IMR-90 (cell line): Measurements from ENCODE around the gene BDNF. TPM values are rescaled to one million over a fixed set of nuclear protein-coding genes. Genes with fewer than 3 reads are reported as not detected.
A peak's percentile ranks its signal among the peaks of the same experiment; 100 is the strongest.

Experiments
- ATAC-seq: fragments of 200-7000 bp; cut with Tn5 transposase; 2 replicates; pipeline ENCODE4 v1.9.1; 2020; ENCODE audit warnings: low read depth, mild to moderate bottlenecking, moderate library complexity
- BruUV-seq: library from RNA; stranded (reverse); fragments of 400-500 nt; replicated peaks from 2 replicates; lab custom pipeline; 2021; lab: Mats Ljungman, UMichigan
- CTCF ChIA-PET: fragments of 300-600 bp; formaldehyde crosslinking; extraction: SDS; loops from one replicate; lab custom pipeline; 2021; ENCODE audit warnings: antibody characterized with exemption; lab: Yijun Ruan, JAX
- POLR2A ChIA-PET: fragments of 300-600 bp; sonication (Branson Sonifier 250); formaldehyde crosslinking; loops from one replicate; lab custom pipeline; 2022; ENCODE audit warnings: antibody characterized with exemption; ENCODE audit not compliant: unreplicated experiment; lab: Charles Lee
- DNase-seq: peaks from one replicate; pipeline ENCODE4 v3.0.0; 2013
- H2AFZ ChIP-seq: replicated peaks from 2 replicates; pipeline ENCODE3; 2013; ENCODE audit warnings: low read length, mild to moderate bottlenecking; ENCODE audit not compliant: poor library complexity
- H2AK5ac ChIP-seq: 2 replicates; pipeline ENCODE4 v1.6.1; 2013; ENCODE audit warnings: low read depth, low read length, inconsistent platforms
- H2AK9ac ChIP-seq: replicated peaks from 2 replicates; pipeline ENCODE3; 2013; ENCODE audit warnings: mild to moderate bottlenecking, low read depth, low read length, moderate library complexity; ENCODE audit not compliant: poor library complexity
- H2BK120ac ChIP-seq: 2 replicates; pipeline ENCODE4 v1.6.1; 2013; ENCODE audit warnings: low read depth, low read length, inconsistent platforms
- H2BK15ac ChIP-seq: 3 replicates; pipeline ENCODE4 v1.6.1; 2013; ENCODE audit warnings: low read depth, low read length, inconsistent platforms
- H2BK20ac ChIP-seq: 2 replicates; pipeline ENCODE4 v1.6.1; 2013; ENCODE audit warnings: low read depth, mild to moderate bottlenecking, inconsistent platforms, low read length, moderate library complexity
- H2BK5ac ChIP-seq: 2 replicates; pipeline ENCODE4 v1.6.1; 2013; ENCODE audit warnings: mild to moderate bottlenecking, low read depth, low read length, inconsistent platforms; ENCODE audit not compliant: poor library complexity, severe bottlenecking
- H3K14ac ChIP-seq: replicated peaks from 2 replicates; pipeline ENCODE4 v1.6.1; 2013; ENCODE audit warnings: low read depth, low read length, inconsistent platforms
- H3K18ac ChIP-seq: 2 replicates; pipeline ENCODE4 v1.6.1; 2013; ENCODE audit warnings: low read depth, low read length, control low read depth
- H3K23ac ChIP-seq: 2 replicates; pipeline ENCODE4 v1.6.1; 2013; ENCODE audit warnings: low read depth, low read length, inconsistent platforms
- H3K27ac ChIP-seq: 2 replicates; pipeline ENCODE4 v1.5.1; 2013; ENCODE audit warnings: mild to moderate bottlenecking, control low read depth, low read length; ENCODE audit not compliant: insufficient read depth
- H3K27me3 ChIP-seq: 2 replicates; pipeline ENCODE4 v1.6.1; 2013; ENCODE audit warnings: low read length; ENCODE audit not compliant: control insufficient read depth, insufficient read depth
- H3K36me3 ChIP-seq: 2 replicates; pipeline ENCODE4 v1.6.1; 2013; ENCODE audit warnings: low read length, mixed read lengths; ENCODE audit not compliant: control insufficient read depth, insufficient read depth
- H3K4ac ChIP-seq: 2 replicates; pipeline ENCODE4 v1.6.1; 2013; ENCODE audit warnings: low read depth, low read length, inconsistent platforms
- H3K4me1 ChIP-seq: 2 replicates; pipeline ENCODE4 v1.6.1; 2013; ENCODE audit warnings: low read length, mixed read lengths; ENCODE audit not compliant: control insufficient read depth, insufficient read depth
- H3K4me2 ChIP-seq: 2 replicates; pipeline ENCODE4 v1.6.1; 2013; ENCODE audit warnings: low read depth, mild to moderate bottlenecking, control low read depth, low read length, moderate library complexity
- H3K4me3 ChIP-seq: 2 replicates; pipeline ENCODE4 v1.5.1; 2013; ENCODE audit warnings: low read depth, mild to moderate bottlenecking, control low read depth, low read length, moderate library complexity; ENCODE audit not compliant: insufficient read depth
- H3K56ac ChIP-seq: 2 replicates; pipeline ENCODE4 v1.6.1; 2013; ENCODE audit warnings: low read length, inconsistent platforms; ENCODE audit not compliant: insufficient read depth; ENCODE audit errors: extremely low read depth
- H3K79me1 ChIP-seq, 2 experiments: 2 replicates each; pipeline ENCODE4 v1.6.1; 2013; ENCODE audit warnings: low read length in 2 of 2, inconsistent platforms in 1 of 2, low read depth in 1 of 2
- H3K9ac ChIP-seq: 2 replicates; pipeline ENCODE4 v1.6.1; 2013; ENCODE audit warnings: low read depth, low read length, control low read depth
- H3K9me1 ChIP-seq: 2 replicates; pipeline ENCODE4 v1.6.1; 2013; ENCODE audit warnings: low read length, inconsistent platforms; ENCODE audit not compliant: insufficient read depth
- H3K9me3 ChIP-seq: 2 replicates; pipeline ENCODE4 v1.6.1; 2013; ENCODE audit warnings: low read length; ENCODE audit not compliant: control insufficient read depth, insufficient read depth
- H4K20me1 ChIP-seq: 2 replicates; pipeline ENCODE4 v1.6.1; 2013; ENCODE audit warnings: low read length, inconsistent platforms; ENCODE audit not compliant: insufficient read depth
- H4K5ac ChIP-seq: 2 replicates; pipeline ENCODE4 v1.6.1; 2013; ENCODE audit warnings: mild to moderate bottlenecking, low read depth, low read length, control low read depth
- H4K8ac ChIP-seq, 2 experiments: 2 replicates each; pipeline ENCODE4 v1.6.1; 2013; ENCODE audit warnings: low read depth in 2 of 2, low read length in 2 of 2, control low read depth in 1 of 2, inconsistent platforms in 1 of 2
- H4K91ac ChIP-seq: 2 replicates; pipeline ENCODE4 v1.6.1; 2013; ENCODE audit warnings: low read depth, low read length, inconsistent platforms; ENCODE audit not compliant: insufficient read depth
- CEBPB ChIP-seq: IDR thresholded peaks from 2 replicates; pipeline ENCODE4 v1.6.1; 2012; ENCODE audit warnings: low read depth, low read length, improper control_type of control experiment
- SMC3 ChIP-seq: fragments of 150-350 bp; IDR thresholded peaks from 2 replicates; pipeline ENCODE4 v1.6.1; 2016; ENCODE audit warnings: low read depth, mild to moderate bottlenecking, antibody characterized with exemption, low read length, moderate library complexity
- WGBS, 2 experiments: methylation state at CpG; one replicate each; pipeline versions ENCODE4 v1.1.5 to v1.1.7; 2013; ENCODE audit warnings: missing lambda C conversion rate in 2 of 2; ENCODE audit not compliant: insufficient read length in 1 of 2; ENCODE audit errors: extremely low coverage in 2 of 2; 5-methylcytosine and 5-hydroxymethylcytosine counted together
- dilution Hi-C: fragments of 300-500 bp; cut with HindIII; formaldehyde crosslinking; loops from one replicate; pipeline ENCODE4 v1.14.3; 2018; ENCODE audit warnings: low sequenced_read_pairs; ENCODE audit not compliant: unreplicated experiment
- in situ Hi-C: fragments of 300-500 bp; cut with MboI; formaldehyde crosslinking; loops from 3 replicates; pipeline ENCODE4 v1.14.3; 2019; ENCODE audit warnings: low sequenced_read_pairs, inconsistent platforms, mixed read lengths
- intact Hi-C: fragments of 100-400 bp; cut with micrococcal nuclease; formaldehyde crosslinking; loops from 2 replicates; pipeline ENCODE4 v1.10.0; 2022
- polyA plus RNA-seq, 3 experiments: library from polyadenylated mRNA; depleted of rRNA; stranded (reverse); fragments of >200 nt; gene quantifications; 2 replicates each; pipeline ENCODE4 v1.2.3, GENCODE V29; 2012; ENCODE audit warnings: low replicate concordance in 1 of 3
- total RNA-seq: library from RNA; depleted of rRNA; stranded (reverse); fragments of >200 nt; gene quantifications from 2 replicates; pipeline ENCODE4 v1.2.3, GENCODE V29; 2012

The BDNF gene
- total and polyA plus RNA-seq, 2 of the 4 experiments (the other 2 are of a cell fraction) = 94.8 to 152 TPM

DNA sequence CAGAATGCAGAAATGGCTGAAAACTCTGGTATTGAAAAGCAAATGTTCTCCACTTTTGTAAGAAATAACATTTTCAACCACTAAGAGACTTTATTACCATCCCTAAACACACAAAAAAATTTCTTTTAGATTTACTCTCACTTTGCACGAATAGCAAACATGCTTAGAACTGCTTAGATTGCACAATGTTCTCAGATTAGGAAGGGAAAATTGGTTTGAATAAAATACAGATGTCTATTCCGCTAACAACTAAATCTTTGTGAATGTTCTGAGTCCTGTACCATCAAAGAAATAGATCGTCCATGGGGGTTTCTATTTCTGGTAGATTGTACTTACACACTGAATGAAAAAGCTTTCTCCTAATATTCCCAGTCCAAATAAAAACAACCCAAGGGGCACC lies 40.1 kb downstream of the BDNF start:
- Histone ChIP-seq H4K5ac (no peak overlapping the region), H3K79me1 (peaks cover 11 to 81% of the 10 kb centered on the region in 2 experiments), H3K36me3 (peaks cover 51% of the 10 kb centered on the region), H2AFZ (no peak overlapping the region), H2BK15ac (no peak overlapping the region), H2BK120ac (no peak overlapping the region), H4K91ac (no peak overlapping the region), H2AK5ac (no peak overlapping the region), H3K9me1 (peaks cover 44% of the 10 kb centered on the region), H3K27me3 (no peaks in the 10 kb centered on the region), H2AK9ac (no peak overlapping the region), H3K23ac (no peak overlapping the region), H3K4ac (no peak overlapping the region), H4K20me1 (peaks cover 100% of the 10 kb centered on the region), H2BK20ac (no peak overlapping the region), H3K4me1 (peaks cover 20% of the 10 kb centered on the region), H3K14ac (no peak overlapping the region), H3K9me3 (no peaks in the 10 kb centered on the region), H3K18ac (no peak overlapping the region), H3K4me3 (no peak overlapping the region), H3K56ac (no peak overlapping the region), H3K9ac (no peak overlapping the region), H3K27ac (no peak overlapping the region), H2BK5ac (no peak overlapping the region), H4K8ac (no peak overlapping the region), H3K4me2 (no peak overlapping the region)
- ATAC-seq (no peak), DNase-seq (no peak)
- dilution Hi-C loops = no loop called here
- no TSS peak for BruUV-seq
- no CpG with 5 or more reads among the region's 3 CpGs for WGBS, 2 experiments
- POLR2A ChIA-PET = no interaction called here
- intact Hi-C loops = no loop called here
- no peak for TF ChIP-seq SMC3
- peak; percentile 73 for TF ChIP-seq CEBPB
- in situ Hi-C loops = no loop called here
- CTCF ChIA-PET = no interaction called here
